GM18951 (cell line): ENCODE measurements around the gene SLC23A1.

ENCODE experiments used
- POLR2A ChIP-seq: IDR thresholded peaks from 4 replicates; pipeline ENCODE4 v1.6.1; 2011; ENCODE audit warnings: mild to moderate bottlenecking; ENCODE audit not compliant: insufficient read length, insufficient read depth; ENCODE audit errors: extremely low read depth
- in situ Hi-C: fragments of 300-500 bp; cut with MboI; formaldehyde crosslinking; loops from one replicate; pipeline ENCODE4 v1.12.0; 2022; ENCODE audit warnings: low sequenced_read_pairs, mixed read lengths, inconsistent platforms; ENCODE audit not compliant: unreplicated experiment

SLC23A1 gene

DNA sequence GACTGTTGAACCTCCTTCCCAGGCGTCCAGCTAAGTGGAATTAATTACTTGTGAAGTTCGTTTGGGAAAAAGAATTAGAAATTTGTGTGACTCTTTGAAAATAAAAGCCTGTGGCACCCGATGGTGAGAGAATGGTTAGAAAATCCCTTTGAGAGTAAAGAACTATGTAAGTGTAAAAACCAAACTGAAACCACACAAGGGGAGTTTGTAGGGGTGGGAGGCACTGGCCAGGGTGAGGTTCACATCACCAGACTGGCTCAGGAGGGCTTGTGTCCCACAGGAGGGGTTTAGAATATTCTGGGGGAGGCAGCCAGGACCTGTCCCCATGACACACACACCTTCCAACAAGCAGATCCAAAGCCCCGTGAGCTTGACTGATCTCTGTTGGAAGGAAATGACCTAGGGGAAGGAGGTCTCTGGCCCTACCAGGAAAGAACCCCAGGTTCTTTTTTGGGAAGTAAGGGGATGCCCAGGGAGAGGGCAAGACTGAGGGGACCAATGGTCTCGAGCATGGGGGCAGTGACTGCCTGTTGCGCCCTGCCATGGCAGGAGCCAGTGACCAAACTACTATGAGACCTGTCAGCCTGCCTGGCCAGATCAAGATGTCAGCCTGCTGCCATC, 16.5 kb upstream of the SLC23A1 start:
- in situ Hi-C loops = no loop called here

DNA sequence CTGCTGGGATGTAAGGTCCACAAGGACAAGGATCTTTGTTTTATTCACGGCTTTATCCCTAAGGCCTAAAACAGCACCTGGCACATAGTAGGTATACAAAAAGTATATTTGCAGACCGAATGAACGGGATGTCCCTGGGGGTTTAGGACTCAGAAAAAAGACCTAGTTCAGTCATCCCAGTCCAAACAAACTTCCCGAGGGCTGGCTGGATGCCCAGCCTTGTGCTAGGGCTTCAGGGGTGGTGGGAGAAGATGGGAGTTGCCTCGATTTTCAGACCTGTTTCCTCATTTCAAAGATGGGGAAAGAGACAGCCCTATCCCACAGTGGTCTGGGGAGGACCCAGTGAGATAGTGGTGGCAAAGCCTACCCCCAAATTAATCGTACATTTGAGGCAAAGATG, 14.8 kb upstream of the SLC23A1 start:
- no peak for TF ChIP-seq POLR2A
- in situ Hi-C loops = no loop called here

More for the DNA sequence above, 16.5 kb upstream of the SLC23A1 start:
- peak; percentile 34 for TF ChIP-seq POLR2A

DNA sequence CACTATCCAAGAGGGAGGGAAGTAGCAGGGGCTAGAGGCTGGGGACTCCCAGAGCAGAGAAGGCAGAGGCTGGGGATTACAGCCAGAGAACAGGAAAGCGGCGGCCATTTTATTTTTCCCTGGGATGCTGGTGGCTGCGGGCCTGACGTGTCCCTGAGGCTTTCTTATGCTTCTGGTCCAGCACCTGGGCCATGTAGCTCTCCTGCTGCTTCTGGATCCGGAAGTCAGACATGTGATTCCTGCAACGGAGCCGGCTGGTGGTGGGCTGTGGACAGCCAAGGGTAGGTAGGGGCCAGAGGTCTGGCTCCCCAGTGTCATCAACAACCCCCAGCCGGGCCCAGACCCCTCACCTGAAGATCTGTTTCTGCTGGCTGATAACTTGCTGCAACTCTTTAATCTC, 13.6 kb upstream of the SLC23A1 start:
- TF ChIP-seq POLR2A = no peak
- in situ Hi-C loops = no loop called here

DNA sequence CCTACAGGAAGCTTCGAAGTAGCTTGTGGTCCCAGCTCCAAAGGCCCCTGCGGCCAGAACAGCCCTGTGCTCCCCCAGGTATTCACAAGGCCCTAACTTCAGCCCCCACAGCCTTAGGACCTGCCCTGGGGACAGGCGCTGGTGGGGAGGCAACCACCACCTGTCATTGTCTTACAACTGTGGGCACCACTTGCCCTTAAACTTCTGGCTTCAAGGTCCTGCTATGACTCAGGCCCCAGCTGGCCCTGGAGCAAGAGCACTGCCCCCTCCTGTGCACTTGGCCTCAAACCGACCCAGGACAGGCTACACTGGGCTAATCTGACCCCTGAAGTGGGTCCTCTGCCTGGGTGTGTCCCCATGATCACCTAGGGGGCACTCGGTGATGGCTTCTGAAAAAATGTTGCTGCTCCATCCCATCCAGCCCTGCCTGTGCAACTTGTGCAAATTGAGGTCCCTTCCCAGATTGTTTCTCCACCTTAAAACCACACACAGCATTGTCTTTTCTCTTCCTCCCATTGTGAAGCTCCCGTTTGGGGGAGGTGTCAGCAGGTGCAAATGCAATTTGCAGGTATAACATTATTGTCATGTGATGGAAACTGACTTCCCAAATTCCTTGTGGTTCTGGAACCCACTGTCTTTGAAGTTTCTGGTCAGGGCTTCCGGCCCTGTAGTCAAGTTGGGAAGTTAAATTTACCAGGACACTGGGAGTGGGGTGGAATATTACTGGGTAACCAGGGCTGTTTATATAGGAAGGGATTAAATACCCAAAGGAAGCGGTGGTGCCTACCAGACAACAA, 12.9 kb upstream of the SLC23A1 start:
- in situ Hi-C loops = no loop called here
- no peak for TF ChIP-seq POLR2A

DNA sequence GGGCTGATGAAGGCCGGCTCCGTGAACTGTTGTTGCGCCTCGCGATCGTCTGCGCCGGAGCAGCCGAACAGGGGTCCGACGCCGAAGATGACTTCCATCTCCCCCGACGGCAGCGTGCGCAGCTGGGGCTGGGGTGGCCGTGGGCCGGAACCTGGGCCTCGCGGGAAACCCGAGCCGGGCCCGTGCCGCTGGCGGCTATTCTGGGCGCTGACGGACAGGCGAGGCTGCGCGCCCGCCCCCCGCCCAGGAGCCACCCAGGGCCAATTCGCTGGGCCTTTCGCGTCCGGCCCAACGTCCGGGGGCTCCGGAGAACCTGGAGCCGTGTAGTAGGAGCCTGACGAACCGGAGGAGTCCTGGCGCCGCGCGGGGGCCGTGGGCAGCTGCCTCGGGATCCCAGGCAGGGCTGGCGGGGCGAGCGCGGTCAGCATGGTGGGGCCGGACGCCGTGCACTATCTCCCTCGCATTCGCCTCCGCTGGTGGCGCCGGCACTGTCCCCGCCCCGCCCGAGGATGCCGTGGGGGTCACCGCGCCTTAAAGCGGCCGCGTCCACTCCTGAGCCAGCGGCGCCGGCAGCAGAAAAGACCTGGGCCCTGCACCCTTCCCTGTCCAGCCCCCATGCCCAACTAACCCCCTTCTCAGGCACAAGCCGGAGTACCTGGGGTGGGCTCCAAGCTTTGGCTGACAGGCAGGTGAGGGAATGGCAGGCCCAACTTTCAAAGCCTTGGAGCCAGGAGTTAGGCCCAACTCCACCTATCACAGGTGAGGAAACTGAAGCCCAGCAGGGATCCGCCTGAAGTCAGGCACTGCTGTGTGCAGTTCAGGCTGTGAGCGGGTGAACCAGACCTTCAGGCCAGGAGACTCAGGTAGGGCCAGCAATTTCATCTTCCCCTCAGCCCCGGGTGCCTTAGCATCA, 11.8 kb upstream of the SLC23A1 start, which contains the start of gene PROB1:
TSS of gene PROB1 (minus strand) at position 451 of the 913 bp plus-strand sequence. CDS start at position 428, 23 bp downstream.
- in situ Hi-C loops = no loop called here
- TF ChIP-seq POLR2A = no peak

DNA sequence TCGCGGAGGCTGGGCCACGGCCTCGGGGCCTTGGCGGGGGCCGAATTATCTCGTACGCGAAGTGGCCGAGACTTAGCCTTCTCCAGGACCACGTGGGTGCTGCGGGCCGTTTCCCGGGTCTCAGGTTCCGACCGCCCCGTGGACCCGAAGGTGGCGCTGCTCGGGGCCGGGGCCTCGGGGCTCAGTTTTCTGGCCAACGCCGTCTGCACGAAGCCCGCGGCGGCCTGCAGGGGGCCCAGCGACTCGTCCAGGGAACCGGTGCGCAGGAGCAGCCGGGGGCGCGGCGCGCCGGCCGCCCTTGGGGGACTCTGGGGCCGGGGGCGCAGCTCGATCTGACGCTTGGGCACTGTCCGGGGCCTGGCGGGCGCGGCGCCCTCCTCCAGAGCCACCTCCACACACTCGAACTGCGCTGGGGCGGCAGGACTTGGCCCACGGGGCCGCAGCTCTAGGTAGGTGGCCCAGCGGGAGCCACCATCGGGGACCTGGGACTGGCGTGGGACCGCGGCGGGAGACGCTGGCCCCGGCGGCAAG, 11.1 kb upstream of the SLC23A1 start:
- in situ Hi-C loops = no loop called here
- TF ChIP-seq POLR2A = no peak

DNA sequence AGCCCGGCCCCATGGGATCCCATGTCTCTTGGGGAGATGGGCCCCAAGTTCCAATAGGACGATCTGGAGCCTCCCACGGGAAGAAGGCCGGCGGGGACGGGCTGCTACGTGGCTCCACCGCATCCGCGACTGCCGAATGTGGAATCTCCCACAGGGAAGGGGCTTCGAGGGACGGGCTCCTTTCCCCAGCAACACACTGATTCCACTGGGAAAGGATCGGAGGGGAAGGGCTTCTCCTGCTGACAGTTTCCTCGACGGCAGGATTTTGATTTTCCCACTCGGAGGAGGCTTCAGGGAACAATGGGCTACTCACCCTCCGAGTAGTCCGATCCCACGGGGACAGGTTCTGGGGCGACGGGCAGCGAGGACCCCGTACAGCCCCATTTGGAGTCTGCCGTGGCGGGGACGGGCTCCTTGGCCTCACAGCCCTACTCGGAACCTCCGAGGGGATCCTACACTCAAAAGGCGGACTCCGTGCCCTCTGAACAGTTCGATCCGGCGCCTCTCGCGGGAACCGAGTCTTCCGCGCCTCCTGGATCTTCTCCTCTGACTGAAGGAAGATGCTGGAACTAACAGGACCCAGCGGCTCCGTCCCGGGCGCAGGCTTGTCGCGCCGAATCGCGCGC, 10.5 kb upstream of the SLC23A1 start:
- in situ Hi-C loops = no loop called here
- TF ChIP-seq POLR2A = no peak

DNA sequence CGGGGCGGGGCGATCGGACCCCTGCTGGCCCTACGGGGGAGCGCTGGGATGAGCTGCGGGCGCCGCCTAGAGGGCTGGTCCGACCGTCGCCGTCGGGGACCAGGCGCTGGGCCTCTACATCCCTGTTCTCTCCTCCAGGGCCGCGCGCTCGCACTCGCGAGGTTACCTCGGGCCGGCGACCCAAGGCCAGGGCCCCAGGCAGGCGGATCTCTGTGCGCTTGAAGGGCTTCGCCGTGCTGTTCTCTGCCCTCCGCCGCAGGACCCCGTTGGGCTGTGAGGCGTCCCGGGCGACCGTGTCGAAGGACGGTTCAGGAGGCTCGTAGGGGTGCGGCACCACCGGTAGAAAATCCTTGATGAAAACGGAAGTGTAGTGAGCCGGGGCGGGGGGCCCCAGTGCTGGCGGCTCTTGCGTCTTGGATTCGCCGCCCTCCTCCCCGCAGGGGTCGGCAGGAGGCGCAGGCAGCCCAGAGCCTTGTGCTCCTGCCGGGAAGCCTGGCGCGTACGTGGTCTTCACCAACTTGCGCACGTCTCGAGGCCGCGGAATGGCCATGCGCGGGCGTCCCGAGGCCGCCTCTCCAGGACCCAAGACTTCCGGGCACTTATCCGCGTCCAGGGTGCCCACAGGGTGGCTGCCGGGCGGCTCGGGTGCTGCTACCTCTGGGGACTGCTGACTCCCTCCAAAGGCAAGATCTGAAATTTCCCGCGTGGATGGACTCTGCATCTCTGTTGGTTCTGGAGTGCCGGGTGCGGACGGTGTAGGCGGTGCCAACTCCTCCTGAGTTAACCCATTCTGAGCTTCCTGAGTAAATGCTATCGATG, 9.8 kb upstream of the SLC23A1 start:
- TF ChIP-seq POLR2A = peak; percentile 46
- in situ Hi-C loops = no loop called here

DNA sequence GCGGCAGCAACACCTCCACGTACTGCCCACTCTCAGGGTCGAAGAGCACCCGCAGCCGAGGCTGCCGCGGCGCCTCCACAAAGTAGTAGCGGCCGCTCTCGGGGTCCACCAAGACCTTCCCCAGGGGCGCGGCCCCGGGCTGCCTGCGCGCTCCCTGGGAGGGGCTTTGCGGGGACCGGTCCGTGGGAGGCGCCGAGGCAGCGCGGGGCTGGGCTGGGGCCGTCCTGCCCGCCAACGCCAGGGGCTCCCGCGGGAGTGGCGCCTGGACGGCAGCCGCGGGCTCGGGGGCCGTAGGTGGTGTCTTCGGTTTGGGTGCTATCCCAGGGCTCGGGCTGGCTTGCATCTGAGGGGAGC, 9.2 kb upstream of the SLC23A1 start:
- TF ChIP-seq POLR2A = peak; percentile 70
- in situ Hi-C loops = no loop called here

DNA sequence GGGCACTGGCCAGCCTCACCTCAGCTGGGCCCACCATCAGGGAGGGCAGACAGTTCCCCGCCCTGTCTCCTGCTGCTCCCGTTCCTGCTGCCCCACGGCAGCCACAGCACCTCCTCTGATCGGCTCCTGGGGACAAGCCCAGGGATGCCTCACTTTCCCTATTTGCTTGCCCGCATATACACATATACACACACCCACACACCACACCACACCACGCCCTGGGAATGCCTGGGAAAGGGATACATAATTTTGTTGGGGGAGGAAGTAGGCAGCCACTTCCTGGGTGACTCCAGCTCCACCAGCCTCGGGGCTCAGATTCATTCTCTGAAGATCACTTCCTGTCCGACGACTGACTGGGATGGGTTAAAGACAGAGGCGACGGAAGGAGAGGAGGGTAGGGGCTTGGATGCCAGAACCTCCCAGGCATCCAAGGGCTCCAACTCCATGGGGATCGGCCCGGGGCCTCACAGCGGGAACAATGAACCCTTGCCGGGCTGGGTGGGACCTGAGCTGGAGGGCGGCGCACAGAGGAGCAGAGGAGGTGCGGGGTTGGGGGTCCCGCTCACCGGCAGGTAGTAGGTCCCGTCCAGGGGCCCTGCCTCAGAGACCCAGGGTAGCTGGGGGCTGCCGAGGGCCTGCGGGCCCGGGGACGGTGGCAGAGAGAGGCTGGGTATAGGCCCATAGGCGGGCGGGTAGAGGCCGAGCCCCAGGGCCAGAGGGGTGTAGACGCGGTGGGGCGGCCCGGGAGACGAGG, 8.7 kb upstream of the SLC23A1 start:
- TF ChIP-seq POLR2A = no peak
- in situ Hi-C loops = no loop called here

DNA sequence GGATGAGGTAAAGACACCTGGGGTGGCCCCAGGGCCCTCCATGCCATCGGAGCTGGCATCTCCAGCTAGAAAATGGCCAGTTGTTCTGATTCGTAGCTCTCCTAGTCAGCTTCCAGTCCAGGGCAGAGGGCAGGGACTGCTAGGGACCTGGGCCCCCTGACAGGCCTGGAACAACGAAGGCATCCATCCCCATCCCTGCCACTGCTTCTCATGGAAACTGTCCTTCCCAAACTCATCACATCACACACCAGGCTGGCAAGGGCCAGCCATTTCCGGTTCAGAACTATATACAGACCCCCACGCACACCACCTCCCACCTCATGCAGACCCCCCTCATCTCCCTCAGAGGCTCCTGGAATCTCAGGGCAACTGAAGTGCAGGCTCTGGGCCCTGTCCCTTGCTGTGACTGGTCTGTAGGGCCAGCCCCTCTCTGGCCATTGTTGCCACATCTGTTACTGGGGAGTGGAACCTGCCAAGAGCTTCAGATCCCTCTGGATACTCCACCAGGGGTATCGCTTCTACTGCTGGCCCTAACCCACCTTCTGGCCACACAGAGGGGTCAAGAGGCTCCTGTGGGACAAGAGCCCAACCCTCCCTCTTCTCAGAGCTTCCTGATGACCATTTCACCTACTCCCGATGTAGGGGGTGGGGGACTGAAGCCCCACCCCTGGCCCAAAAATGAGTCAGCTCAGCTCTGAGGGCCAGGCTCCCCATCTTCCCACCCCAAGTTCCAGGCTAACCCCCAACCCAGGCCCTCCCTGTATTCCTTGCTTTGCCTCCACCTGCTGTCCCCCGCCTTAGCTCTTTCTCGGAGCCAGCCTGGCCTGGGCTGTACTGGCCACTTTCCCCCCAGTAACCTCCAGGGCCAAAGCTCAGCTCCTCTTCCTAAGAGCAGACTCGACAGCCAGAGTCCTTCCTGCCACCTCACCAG, 7.8 kb upstream of the SLC23A1 start:
- no peak for TF ChIP-seq POLR2A
- in situ Hi-C loops = no loop called here
